ENCODE data around the gene CDY1.
"Not testable (repeated sequence)": the region's sequence is repeated elsewhere in the genome, so short reads cannot be mapped to it uniquely, and the experiment has no call there.

CDY1 gene

GRCh38 chrY:25621817-25622216 lies at the start of gene CDY1:
CDY1 (plus strand) TSS chrY:25622117; CDS start chrY:25622443, 326 bp downstream.
- DNase-seq = not testable (repeated sequence)

DNA sequence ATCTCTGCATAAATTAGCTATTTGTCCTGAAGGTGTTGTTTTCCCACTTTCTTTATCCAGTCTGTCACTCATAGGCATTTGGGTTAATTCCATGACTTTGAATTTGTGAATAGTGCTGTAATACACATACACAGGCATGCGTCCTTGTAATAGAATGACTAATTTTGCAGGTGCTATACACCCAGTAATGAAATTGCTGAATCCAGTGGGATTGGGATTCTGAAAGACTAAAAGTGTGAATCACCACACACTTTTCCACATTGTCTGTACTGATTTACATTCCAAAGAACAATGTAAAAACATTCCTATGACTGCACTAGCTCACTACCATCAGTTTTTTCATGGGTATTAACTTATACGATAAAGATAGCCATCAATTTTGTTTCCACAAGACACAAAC lies 28.6 kb upstream of the CDY1 start:
- DNase-seq = not testable (repeated sequence)

- not testable (repeated sequence) for DNase-seq
Observed at GRCh38 chrY:25620209-25620608, 1.7 kb upstream of the CDY1 start.

GRCh38 chrY:25626524-25626923 lies 4.6 kb downstream of the CDY1 start:
- DNase-seq = not testable (repeated sequence)

DNA sequence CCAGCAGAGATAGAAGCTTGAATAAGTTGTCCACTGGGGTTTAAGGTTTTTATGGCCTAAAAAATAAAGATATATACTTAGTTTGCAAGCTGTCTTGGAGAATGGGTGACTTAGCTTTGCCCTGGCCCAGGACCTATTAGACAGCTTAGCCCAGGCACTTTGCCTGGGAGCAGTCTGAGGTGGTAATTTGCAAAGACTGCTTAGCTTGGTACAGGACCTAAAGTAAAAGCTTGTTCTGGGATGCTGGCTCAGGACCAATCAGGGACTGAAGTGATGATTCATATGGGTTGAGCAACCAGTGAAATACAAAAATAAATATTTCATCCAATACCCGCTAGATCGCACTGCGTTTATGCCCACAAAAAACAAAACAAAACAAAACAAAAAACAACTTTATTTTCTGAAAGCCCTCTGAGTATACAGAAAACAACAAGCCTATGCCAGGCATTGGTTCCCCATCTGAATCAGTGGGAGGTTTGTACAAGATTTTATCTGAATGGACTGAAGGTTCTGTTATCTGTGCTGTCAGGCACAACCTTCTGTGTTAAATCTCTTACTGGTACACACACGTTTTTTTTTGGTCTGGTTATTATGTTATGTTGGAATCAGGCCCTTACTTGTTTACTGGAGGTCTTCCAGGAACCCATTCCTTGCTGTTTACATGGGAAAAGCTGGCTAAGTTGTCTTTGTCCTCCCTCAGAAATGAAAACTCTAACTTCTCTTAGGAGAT lies 8.6 kb downstream of the CDY1 start:
- not testable (repeated sequence) for DNase-seq

DNA sequence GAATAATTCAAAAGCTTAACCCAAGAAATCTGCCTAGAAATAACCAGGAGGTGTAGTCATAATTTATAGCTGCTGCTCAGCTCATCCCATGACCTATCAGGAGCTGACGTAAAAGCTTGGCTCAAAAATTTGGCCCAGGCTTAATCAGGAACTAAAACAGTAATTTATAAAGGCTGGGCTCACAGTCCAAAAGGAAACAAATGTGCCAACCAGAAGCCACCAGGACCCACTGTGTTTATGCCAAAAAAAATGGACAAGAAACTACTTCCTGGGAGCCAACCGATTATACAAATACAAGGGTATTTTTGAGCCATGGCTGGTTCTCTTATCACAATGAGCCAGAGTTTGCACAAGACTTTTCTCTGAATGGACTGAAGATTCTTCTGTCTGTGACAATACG lies 17.9 kb downstream of the CDY1 start:
- DNase-seq = not testable (repeated sequence)

- DNase-seq = not testable (repeated sequence)
Observed at GRCh38 chrY:25643024-25643915, 21.4 kb downstream of the CDY1 start.

All from stimulated activated CD4-positive, alpha-beta T cell treated with anti-CD3 and anti-CD28 coated beads, Interleukin-15, amount 100 ng/mL, for 24 hours (primary cell).